Heart right ventricle (tissue), 16 donors: ENCODE data around the gene PADI2. TPM values are rescaled to one million over a fixed set of nuclear protein-coding genes. Genes with fewer than 3 reads are reported as not detected.

ENCODE experiments used
- ATAC-seq, 8 donors: fragments of 200-7000 bp; cut with Tn5 transposase; one replicate each; pipeline ENCODE4 v1.9.1; 2020; ENCODE audit warnings: mild to moderate bottlenecking in 8 of 8, moderate library complexity in 8 of 8, moderate number of reproducible peaks in 1 of 8
- DNase-seq, 2 donors: peaks; one replicate each; pipeline ENCODE4 v3.0.0-alpha.2; 2020
- H3K27ac ChIP-seq, 10 donors: fragments of 200-600 bp; sonication (generic) in 2 of 10; one replicate each; pipeline versions ENCODE4 v1.5.0 to v1.8.0; 2020 to 2022; ENCODE audit warnings: mild to moderate bottlenecking in 3 of 10
- H3K27me3 ChIP-seq, 7 donors: fragments of 200-600 bp; one replicate each; pipeline ENCODE4 v1.8.0; 2021 to 2022; ENCODE audit warnings: mild to moderate bottlenecking in 2 of 7
- H3K36me3 ChIP-seq, 9 donors: fragments of 200-600 bp; sonication (generic) in 1 of 9; one replicate each; pipeline versions ENCODE4 v1.5.0 to v1.8.0; 2020 to 2022; ENCODE audit warnings: mild to moderate bottlenecking in 2 of 9
- H3K4me1 ChIP-seq, 9 donors: fragments of 200-600 bp; sonication (generic) in 1 of 9; one replicate each; pipeline versions ENCODE4 v1.5.0 to v1.8.0; 2020 to 2022; ENCODE audit warnings: mild to moderate bottlenecking in 4 of 9
- H3K4me3 ChIP-seq, 10 donors: fragments of 200-600 bp; sonication (generic) in 2 of 10; one replicate each; pipeline versions ENCODE4 v1.5.0 to v1.8.0; 2020 to 2022; ENCODE audit warnings: mild to moderate bottlenecking in 7 of 10, moderate library complexity in 2 of 10
- H3K9me3 ChIP-seq, 11 donors: fragments of 200-600 bp in 10 of 11; sonication (generic) in 2 of 11; one replicate each; pipeline versions ENCODE4 v1.5.0 to v1.8.0; 2013 to 2022; ENCODE audit warnings: mild to moderate bottlenecking in 2 of 11, control low read depth in 1 of 11, moderate library complexity in 1 of 11
- WGBS, 2 donors: extraction: QIAGEN DNeasy Blood & Tissue Kit; methylation state at CpG; one replicate each; pipeline ENCODE4 v1.1.7; 2013; ENCODE audit warnings: inconsistent platforms in 1 of 2; 5-methylcytosine and 5-hydroxymethylcytosine counted together
- intact Hi-C, 10 donors: fragments of 100-400 bp; cut with DNase I; formaldehyde crosslinking; loops; one replicate each; pipeline versions ENCODE4 v1.11.1 to v1.14.2; 2022
- polyA plus RNA-seq, 2 donors: library from polyadenylated mRNA; stranded (reverse); fragments of 200-250 nt; gene quantifications; one replicate each; pipeline ENCODE4 v1.2.3, GENCODE V29; 2013
- total RNA-seq, 10 donors: library from RNA; stranded (reverse); fragmentation: NEBNext Ultra II Directional in 3 of 10; extraction: Animal tissue kit (Norgen Biotek cat#: 25700) in 3 of 10; gene quantifications; one replicate each; pipeline versions ENCODE4 v1.2.1 to v1.2.4, GENCODE V29; 2021 to 2023
- TF ChIP-seq, protein P1 (sequence below), 9 donors: fragments of 200-600 bp; sonication (generic) in 2 of 9; IDR thresholded peaks; one replicate each; pipeline versions ENCODE4 v1.5.0 to v1.8.0; 2021 to 2022; ENCODE audit warnings: antibody characterized with exemption in 9 of 9, mild to moderate bottlenecking in 5 of 9, moderate library complexity in 1 of 9
- donor health status: Arrhythmogenic right ventricular cardiomyopathy.
- donor health status: ischemic (EF 13 %, LVEDD 7.1; RV severe dilation, severe dysfunction).
- donor health status: healthy with polysubstance abuse.
- donor health status: DM: no; HTN: yes; CAD: no.
- donor health status: DM: no; HTN: no; CAD: no.
- donor health status: ischemic (EF 25% LVEDD 6.9; RV normal size, moderate dysfunction).
- donor health status: ischemic (EF 25% LVEDD 5.7; RV mildly dilated, moderate dysfunction).
- donor health status: healthy.
- donor health status: DM: yes; HTN: yes; CAD: no.
- donor health status: Ischemic cardiomyopathy.
- donor health status: ischemic (EF 35%, LVEDD 5.7; RV mildly dilated, moderate dysfunction).
- donor health status: nonischemic (EF 11% LVEDD 7.7; RV severe dilation, severe dysfunction).
- donor health status: DM: yes; HTN: yes; CAD: no.
- donor health status: PGD.
- donor health status: ischemic (EF 29% LVEDD 5.4; RV normal size, mild dysfunction).
- donor health status: nonischemic (EF 23%, LVEDD 6.1; RV moderate dilation, normal function).

Gene PADI2
- total and polyA plus RNA-seq, 12 donors: 0.07 to 1.1 (median 0.47) TPM

- WGBS, 2 donors: 63 to 68% methylated on average over 7 of the region's 7 CpGs
- no peak overlapping the region for H3K4me3 ChIP-seq
- intact Hi-C loops: no loop called here
- no peaks in the 10 kb centered on the region for H3K9me3 ChIP-seq
- ATAC-seq: no peak
- H3K4me1 ChIP-seq: peaks cover 0 to 10% (median 0%) of the 10 kb centered on the region in 9 donors
- TF ChIP-seq, protein P1, sequence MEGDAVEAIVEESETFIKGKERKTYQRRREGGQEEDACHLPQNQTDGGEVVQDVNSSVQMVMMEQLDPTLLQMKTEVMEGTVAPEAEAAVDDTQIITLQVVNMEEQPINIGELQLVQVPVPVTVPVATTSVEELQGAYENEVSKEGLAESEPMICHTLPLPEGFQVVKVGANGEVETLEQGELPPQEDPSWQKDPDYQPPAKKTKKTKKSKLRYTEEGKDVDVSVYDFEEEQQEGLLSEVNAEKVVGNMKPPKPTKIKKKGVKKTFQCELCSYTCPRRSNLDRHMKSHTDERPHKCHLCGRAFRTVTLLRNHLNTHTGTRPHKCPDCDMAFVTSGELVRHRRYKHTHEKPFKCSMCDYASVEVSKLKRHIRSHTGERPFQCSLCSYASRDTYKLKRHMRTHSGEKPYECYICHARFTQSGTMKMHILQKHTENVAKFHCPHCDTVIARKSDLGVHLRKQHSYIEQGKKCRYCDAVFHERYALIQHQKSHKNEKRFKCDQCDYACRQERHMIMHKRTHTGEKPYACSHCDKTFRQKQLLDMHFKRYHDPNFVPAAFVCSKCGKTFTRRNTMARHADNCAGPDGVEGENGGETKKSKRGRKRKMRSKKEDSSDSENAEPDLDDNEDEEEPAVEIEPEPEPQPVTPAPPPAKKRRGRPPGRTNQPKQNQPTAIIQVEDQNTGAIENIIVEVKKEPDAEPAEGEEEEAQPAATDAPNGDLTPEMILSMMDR (IDR thresholded peaks at IDR 0.05): no peak
- H3K36me3 ChIP-seq: no peaks in the 10 kb centered on the region
- peaks cover 6 to 43% (median 22%) of the 10 kb centered on the region in 7 donors for H3K27me3 ChIP-seq
- no peak for DNase-seq
- no peak overlapping the region for H3K27ac ChIP-seq
Measured at GRCh38 chr1:17112496-17113236, 6.6 kb downstream of the PADI2 start.

- TF ChIP-seq, protein P1 (IDR thresholded peaks at IDR 0.05): no peak
- H3K36me3 ChIP-seq: no peaks in the 10 kb centered on the region
- H3K9me3 ChIP-seq: no peaks in the 10 kb centered on the region
- peaks cover 0 to 10% (median 0%) of the 10 kb centered on the region in 9 donors for H3K4me1 ChIP-seq
- WGBS, 2 donors: 65 to 69% methylated on average over 6 of the region's 6 CpGs
- ATAC-seq (no peak), DNase-seq (no peak)
- peaks cover 6 to 37% (median 16%) of the 10 kb centered on the region in 7 donors for H3K27me3 ChIP-seq
- no peak overlapping the region for H3K27ac ChIP-seq
- no peak overlapping the region for H3K4me3 ChIP-seq
- intact Hi-C loops: no loop called here
Measured at GRCh38 chr1:17112076-17112475, 7.2 kb downstream of the PADI2 start.

- TF ChIP-seq, protein P1 (IDR thresholded peaks at IDR 0.05): no peak
- H3K9me3 ChIP-seq: no peaks in the 10 kb centered on the region
- H3K27ac ChIP-seq: no peak overlapping the region
- WGBS, 2 donors: 81 to 90% methylated on average over 2 of the region's 2 CpGs
- no peak for DNase-seq
- no peak overlapping the region for H3K4me3 ChIP-seq
- H3K36me3 ChIP-seq: no peaks in the 10 kb centered on the region
- H3K27me3 ChIP-seq: peaks cover 0 to 23% (median 1%) of the 10 kb centered on the region in 7 donors
- intact Hi-C loops: no loop called here
- peaks cover 0 to 10% (median 0%) of the 10 kb centered on the region in 9 donors for H3K4me1 ChIP-seq
- ATAC-seq: no peak
Measured at GRCh38 chr1:17110555-17110926, 8.7 kb downstream of the PADI2 start.

GRCh38 chr1:17109892-17110554 lies 9.2 kb downstream of the PADI2 start:
- no peaks in the 10 kb centered on the region for H3K9me3 ChIP-seq
- TF ChIP-seq, protein P1 (IDR thresholded peaks at IDR 0.05): no peak
- H3K4me3 ChIP-seq: no peak overlapping the region
- no peak overlapping the region for H3K27ac ChIP-seq
- DNase-seq (no peak), ATAC-seq (no peak)
- H3K36me3 ChIP-seq: no peaks in the 10 kb centered on the region
- peaks cover 0 to 10% (median 0%) of the 10 kb centered on the region in 9 donors for H3K4me1 ChIP-seq
- H3K27me3 ChIP-seq: peaks cover 0 to 18% (median 0%) of the 10 kb centered on the region in 7 donors
- 60 to 64% methylated on average over 5 of the region's 5 CpGs for WGBS, 2 donors
- intact Hi-C loops: no loop called here
